HEK293 (cell line): ENCODE measurements around the gene RAB10.
A peak's percentile ranks its signal among the peaks of the same experiment; 100 is the strongest.

Experiments
- BCL6B ChIP-seq: fragments of 450-650 bp; formaldehyde crosslinking; IDR thresholded peaks from 2 replicates; pipeline ENCODE4 v1.5.1; 2017; ENCODE audit warnings: missing biosample characterization, missing genetic modification characterization
- GLI2 ChIP-seq: fragments of 450-650 bp; formaldehyde crosslinking; IDR thresholded peaks from 2 replicates; pipeline ENCODE4; 2017; ENCODE audit warnings: missing biosample characterization, missing genetic modification characterization, low read depth, borderline replicate concordance
- IKZF3 ChIP-seq: fragments of 450-650 bp; IDR thresholded peaks from 2 replicates; pipeline ENCODE4 v1.5.0; 2018; ENCODE audit warnings: missing biosample characterization, mild to moderate bottlenecking, missing genetic modification characterization, moderate library complexity
- KLF8 ChIP-seq: fragments of 450-650 bp; formaldehyde crosslinking; IDR thresholded peaks from 2 replicates; pipeline ENCODE4 v1.5.1; 2016; ENCODE audit warnings: missing biosample characterization, missing genetic modification characterization
- OSR2 ChIP-seq: fragments of 450-650 bp; formaldehyde crosslinking; IDR thresholded peaks from 2 replicates; pipeline ENCODE4 v1.5.1; 2016; ENCODE audit warnings: missing biosample characterization, missing genetic modification characterization
- PRDM6 ChIP-seq: fragments of 450-650 bp; formaldehyde crosslinking; IDR thresholded peaks from 2 replicates; pipeline ENCODE4 v1.5.1; 2017; ENCODE audit warnings: missing biosample characterization, missing genetic modification characterization
- SETDB1 ChIP-seq: IDR thresholded peaks from one replicate; pipeline ENCODE4 v1.6.1; 2017; ENCODE audit warnings: mild to moderate bottlenecking, low read length, moderate library complexity, mixed read lengths; ENCODE audit not compliant: insufficient read length
- SP2 ChIP-seq: fragments of 450-650 bp; formaldehyde crosslinking; IDR thresholded peaks from 2 replicates; pipeline ENCODE4 v1.5.1; 2016; ENCODE audit warnings: missing biosample characterization, missing genetic modification characterization
- YY1 ChIP-seq: fragments of 450-650 bp; formaldehyde crosslinking; IDR thresholded peaks from 2 replicates; pipeline ENCODE4 v1.5.1; 2018; ENCODE audit warnings: missing biosample characterization, missing genetic modification characterization
- ZNF138 ChIP-seq: fragments of 450-650 bp; formaldehyde crosslinking; IDR thresholded peaks from 2 replicates; pipeline ENCODE4 v1.5.1; 2016; ENCODE audit warnings: missing biosample characterization, missing genetic modification characterization, borderline replicate concordance
- ZNF169 ChIP-seq: fragments of 450-650 bp; formaldehyde crosslinking; IDR thresholded peaks from 2 replicates; pipeline ENCODE4 v1.5.1; 2016; ENCODE audit warnings: missing biosample characterization, missing genetic modification characterization
- ZNF324 ChIP-seq: fragments of 450-650 bp; formaldehyde crosslinking; IDR thresholded peaks from 2 replicates; pipeline ENCODE4 v1.5.1; 2016; ENCODE audit warnings: missing biosample characterization, missing genetic modification characterization
- ZNF398 ChIP-seq: fragments of 450-650 bp; formaldehyde crosslinking; IDR thresholded peaks from 2 replicates; pipeline ENCODE4 v1.5.1; 2017; ENCODE audit warnings: missing biosample characterization, missing genetic modification characterization
- ZNF423 ChIP-seq: fragments of 450-650 bp; formaldehyde crosslinking; IDR thresholded peaks from 2 replicates; pipeline ENCODE4 v1.5.1; 2016; ENCODE audit warnings: missing biosample characterization, missing genetic modification characterization
- ZNF433 ChIP-seq: fragments of 450-650 bp; formaldehyde crosslinking; IDR thresholded peaks from 2 replicates; pipeline ENCODE4 v1.5.1; 2016; ENCODE audit warnings: missing biosample characterization, missing genetic modification characterization, low read depth
- ZNF521 ChIP-seq: fragments of 450-650 bp; formaldehyde crosslinking; IDR thresholded peaks from 2 replicates; pipeline ENCODE4 v1.5.1; 2017; ENCODE audit warnings: missing biosample characterization, mild to moderate bottlenecking, missing genetic modification characterization
- ZNF555 ChIP-seq: fragments of 450-650 bp; formaldehyde crosslinking; conservative IDR thresholded peaks from 2 replicates; pipeline ENCODE4 v1.5.1; 2017; ENCODE audit warnings: missing biosample characterization, mild to moderate bottlenecking, missing genetic modification characterization, inconsistent platforms
- ZNF830 ChIP-seq: fragments of 450-650 bp; IDR thresholded peaks from 2 replicates; pipeline ENCODE4 v1.5.0; 2018; ENCODE audit warnings: missing biosample characterization, missing genetic modification characterization, low read depth, mild to moderate bottlenecking, moderate library complexity
- TF ChIP-seq, protein P1 (sequence below): fragments of 450-650 bp; formaldehyde crosslinking; IDR thresholded peaks from 2 replicates; pipeline ENCODE4 v1.5.1; 2016; ENCODE audit warnings: missing biosample characterization, missing genetic modification characterization
- TF ChIP-seq, protein P2 (sequence below): fragments of 450-650 bp; formaldehyde crosslinking; IDR thresholded peaks from 2 replicates; pipeline ENCODE4 v1.5.1; 2016; ENCODE audit warnings: missing biosample characterization, missing genetic modification characterization
- TF ChIP-seq, protein P3 (sequence below): fragments of 450-650 bp; formaldehyde crosslinking; IDR thresholded peaks from 2 replicates; pipeline ENCODE4 v1.5.1; 2016; ENCODE audit warnings: missing biosample characterization, missing genetic modification characterization
- TF ChIP-seq, protein P4 (sequence below): fragments of 450-650 bp; formaldehyde crosslinking; IDR thresholded peaks from 2 replicates; pipeline ENCODE4 v1.5.1; 2016; ENCODE audit warnings: missing biosample characterization, missing genetic modification characterization, borderline replicate concordance
- TF ChIP-seq, protein P5 (sequence below): fragments of 450-650 bp; formaldehyde crosslinking; IDR thresholded peaks from 2 replicates; pipeline ENCODE4 v1.5.1; 2016; ENCODE audit warnings: missing biosample characterization, missing genetic modification characterization

RAB10 gene

DNA sequence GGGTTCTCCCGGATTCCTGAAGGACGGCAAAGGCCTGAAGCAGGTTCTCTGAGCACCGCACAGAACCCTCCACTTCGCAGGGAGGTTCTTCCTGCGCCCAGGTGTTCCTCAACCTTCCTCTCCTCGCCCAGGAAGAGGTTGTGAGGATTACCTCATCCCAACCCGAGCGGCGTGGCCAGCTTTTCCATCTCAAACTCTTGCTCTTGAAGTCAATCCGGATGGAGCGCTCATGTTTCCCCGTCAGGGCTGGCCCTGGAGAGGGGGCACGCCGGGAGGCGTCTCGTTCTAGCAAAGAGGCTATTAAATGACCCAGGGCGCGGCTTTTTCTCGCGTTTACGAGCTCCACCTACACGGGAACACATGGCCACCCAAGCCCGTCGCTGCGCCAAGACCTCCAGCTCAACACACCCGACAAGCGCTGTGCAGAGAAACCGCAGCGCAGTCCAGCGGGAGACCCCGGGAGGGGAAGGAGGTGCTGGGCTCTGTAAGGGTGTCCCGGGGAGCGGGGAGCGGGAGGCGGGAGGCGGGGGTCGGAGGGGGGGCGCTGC, 540 bp upstream of the RAB10 start (continued):
- peak; percentile 75 for TF ChIP-seq ZNF423 (tag by site-specific recombination)
- peak; percentile 48; the same call in 1 of the 2 replicates for TF ChIP-seq SP2 (tag by site-specific recombination)
- TF ChIP-seq BCL6B (tag by site-specific recombination), result no peak; the same call in none of the 2 replicates
- TF ChIP-seq, protein P1, sequence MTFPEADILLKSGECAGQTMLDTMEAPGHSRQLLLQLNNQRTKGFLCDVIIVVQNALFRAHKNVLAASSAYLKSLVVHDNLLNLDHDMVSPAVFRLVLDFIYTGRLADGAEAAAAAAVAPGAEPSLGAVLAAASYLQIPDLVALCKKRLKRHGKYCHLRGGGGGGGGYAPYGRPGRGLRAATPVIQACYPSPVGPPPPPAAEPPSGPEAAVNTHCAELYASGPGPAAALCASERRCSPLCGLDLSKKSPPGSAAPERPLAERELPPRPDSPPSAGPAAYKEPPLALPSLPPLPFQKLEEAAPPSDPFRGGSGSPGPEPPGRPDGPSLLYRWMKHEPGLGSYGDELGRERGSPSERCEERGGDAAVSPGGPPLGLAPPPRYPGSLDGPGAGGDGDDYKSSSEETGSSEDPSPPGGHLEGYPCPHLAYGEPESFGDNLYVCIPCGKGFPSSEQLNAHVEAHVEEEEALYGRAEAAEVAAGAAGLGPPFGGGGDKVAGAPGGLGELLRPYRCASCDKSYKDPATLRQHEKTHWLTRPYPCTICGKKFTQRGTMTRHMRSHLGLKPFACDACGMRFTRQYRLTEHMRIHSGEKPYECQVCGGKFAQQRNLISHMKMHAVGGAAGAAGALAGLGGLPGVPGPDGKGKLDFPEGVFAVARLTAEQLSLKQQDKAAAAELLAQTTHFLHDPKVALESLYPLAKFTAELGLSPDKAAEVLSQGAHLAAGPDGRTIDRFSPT, result no peak
- TF ChIP-seq KLF8, result no peak; the same call in 1 of the 2 replicates
- peak; percentile 98 for TF ChIP-seq ZNF398
- TF ChIP-seq, protein P2, sequence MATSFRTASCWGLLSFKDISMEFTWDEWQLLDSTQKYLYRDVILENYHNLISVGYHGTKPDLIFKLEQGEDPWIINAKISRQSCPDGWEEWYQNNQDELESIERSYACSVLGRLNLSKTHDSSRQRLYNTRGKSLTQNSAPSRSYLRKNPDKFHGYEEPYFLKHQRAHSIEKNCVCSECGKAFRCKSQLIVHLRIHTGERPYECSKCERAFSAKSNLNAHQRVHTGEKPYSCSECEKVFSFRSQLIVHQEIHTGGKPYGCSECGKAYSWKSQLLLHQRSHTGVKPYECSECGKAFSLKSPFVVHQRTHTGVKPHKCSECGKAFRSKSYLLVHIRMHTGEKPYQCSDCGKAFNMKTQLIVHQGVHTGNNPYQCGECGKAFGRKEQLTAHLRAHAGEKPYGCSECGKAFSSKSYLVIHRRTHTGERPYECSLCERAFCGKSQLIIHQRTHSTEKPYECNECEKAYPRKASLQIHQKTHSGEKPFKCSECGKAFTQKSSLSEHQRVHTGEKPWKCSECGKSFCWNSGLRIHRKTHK (tag by site-specific recombination), result no peak
- no peak for TF ChIP-seq ZNF138 (tag by site-specific recombination)
- TF ChIP-seq, protein P3, sequence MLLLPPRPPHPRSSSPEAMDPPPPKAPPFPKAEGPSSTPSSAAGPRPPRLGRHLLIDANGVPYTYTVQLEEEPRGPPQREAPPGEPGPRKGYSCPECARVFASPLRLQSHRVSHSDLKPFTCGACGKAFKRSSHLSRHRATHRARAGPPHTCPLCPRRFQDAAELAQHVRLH (tag by site-specific recombination), result no peak
- TF ChIP-seq ZNF830, result no peak
- TF ChIP-seq ZNF521 (tag by site-specific recombination), result no peak
- no peak for TF ChIP-seq OSR2
- no peak for TF ChIP-seq ZNF169
- TF ChIP-seq ZNF324 (tag by site-specific recombination), result no peak
- TF ChIP-seq IKZF3 (tag by site-specific recombination), result peak; percentile 64; the same call in 1 of the 2 replicates
- TF ChIP-seq YY1 (tag by site-specific recombination), result no peak
- no peak for TF ChIP-seq ZNF555 (tag by site-specific recombination)
- TF ChIP-seq PRDM6 (tag by site-specific recombination), result peak; percentile 34; the same call in 1 of the 2 replicates
- TF ChIP-seq, protein P4, sequence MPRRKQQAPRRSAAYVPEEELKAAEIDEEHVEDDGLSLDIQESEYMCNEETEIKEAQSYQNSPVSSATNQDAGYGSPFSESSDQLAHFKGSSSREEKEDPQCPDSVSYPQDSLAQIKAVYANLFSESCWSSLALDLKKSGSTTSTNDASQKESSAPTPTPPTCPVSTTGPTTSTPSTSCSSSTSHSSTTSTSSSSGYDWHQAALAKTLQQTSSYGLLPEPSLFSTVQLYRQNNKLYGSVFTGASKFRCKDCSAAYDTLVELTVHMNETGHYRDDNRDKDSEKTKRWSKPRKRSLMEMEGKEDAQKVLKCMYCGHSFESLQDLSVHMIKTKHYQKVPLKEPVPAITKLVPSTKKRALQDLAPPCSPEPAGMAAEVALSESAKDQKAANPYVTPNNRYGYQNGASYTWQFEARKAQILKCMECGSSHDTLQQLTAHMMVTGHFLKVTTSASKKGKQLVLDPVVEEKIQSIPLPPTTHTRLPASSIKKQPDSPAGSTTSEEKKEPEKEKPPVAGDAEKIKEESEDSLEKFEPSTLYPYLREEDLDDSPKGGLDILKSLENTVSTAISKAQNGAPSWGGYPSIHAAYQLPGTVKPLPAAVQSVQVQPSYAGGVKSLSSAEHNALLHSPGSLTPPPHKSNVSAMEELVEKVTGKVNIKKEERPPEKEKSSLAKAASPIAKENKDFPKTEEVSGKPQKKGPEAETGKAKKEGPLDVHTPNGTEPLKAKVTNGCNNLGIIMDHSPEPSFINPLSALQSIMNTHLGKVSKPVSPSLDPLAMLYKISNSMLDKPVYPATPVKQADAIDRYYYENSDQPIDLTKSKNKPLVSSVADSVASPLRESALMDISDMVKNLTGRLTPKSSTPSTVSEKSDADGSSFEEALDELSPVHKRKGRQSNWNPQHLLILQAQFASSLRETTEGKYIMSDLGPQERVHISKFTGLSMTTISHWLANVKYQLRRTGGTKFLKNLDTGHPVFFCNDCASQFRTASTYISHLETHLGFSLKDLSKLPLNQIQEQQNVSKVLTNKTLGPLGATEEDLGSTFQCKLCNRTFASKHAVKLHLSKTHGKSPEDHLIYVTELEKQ (tag by site-specific recombination), result no peak
- TF ChIP-seq GLI2, result no peak
- no peak for TF ChIP-seq ZNF433 (tag by site-specific recombination)
- TF ChIP-seq SETDB1, result no peak
- TF ChIP-seq, protein P5, sequence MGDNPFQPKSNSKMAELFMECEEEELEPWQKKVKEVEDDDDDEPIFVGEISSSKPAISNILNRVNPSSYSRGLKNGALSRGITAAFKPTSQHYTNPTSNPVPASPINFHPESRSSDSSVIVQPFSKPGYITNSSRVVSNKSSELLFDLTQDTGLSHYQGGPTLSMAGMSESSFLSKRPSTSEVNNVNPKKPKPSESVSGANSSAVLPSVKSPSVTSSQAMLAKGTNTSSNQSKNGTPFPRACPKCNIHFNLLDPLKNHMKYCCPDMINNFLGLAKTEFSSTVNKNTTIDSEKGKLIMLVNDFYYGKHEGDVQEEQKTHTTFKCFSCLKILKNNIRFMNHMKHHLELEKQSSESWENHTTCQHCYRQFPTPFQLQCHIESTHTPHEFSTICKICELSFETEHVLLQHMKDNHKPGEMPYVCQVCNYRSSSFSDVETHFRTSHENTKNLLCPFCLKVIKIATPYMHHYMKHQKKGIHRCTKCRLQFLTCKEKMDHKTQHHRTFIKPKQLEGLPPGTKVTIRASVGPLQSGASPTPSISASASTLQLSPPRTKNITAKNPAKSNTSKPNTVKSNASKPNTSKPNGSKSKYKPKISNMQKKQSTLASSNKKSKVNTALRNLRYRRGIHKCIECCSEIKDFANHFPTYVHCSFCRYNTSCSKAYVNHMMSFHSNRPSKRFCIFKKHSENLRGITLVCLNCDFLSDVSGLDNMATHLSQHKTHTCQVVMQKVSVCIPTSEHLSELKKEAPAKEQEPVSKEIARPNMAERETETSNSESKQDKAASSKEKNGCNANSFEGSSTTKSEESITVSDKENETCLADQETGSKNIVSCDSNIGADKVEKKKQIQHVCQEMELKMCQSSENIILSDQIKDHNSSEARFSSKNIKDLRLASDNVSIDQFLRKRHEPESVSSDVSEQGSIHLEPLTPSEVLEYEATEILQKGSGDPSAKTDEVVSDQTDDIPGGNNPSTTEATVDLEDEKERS (tag by site-specific recombination), result no peak
